Keratinocyte (primary cell): ENCODE data around the gene CLDN19. TPM values are rescaled to one million over a fixed set of nuclear protein-coding genes. Genes with fewer than 3 reads are reported as not detected.
"Not testable (repeated sequence)": the region's sequence is repeated elsewhere in the genome, so short reads cannot be mapped to it uniquely, and the experiment has no call there.

Experiments
- DNase-seq: peaks from one replicate; pipeline ENCODE4 v3.0.0-alpha.2; 2011; ENCODE audit warnings: low read depth, missing footprints, low spot score
- FAIRE-seq: peaks from 2 replicates; lab custom pipeline; 2011; peaks lifted over from hg19 to GRCh38; lab: Jason Lieb, UNC
- H2AFZ ChIP-seq: 2 replicates; pipeline ENCODE4 v1.6.0; 2012; ENCODE audit warnings: low read length, control low read depth, inconsistent platforms; ENCODE audit not compliant: control insufficient read depth
- H3K27ac ChIP-seq: 2 replicates; pipeline ENCODE4 v1.5.1; 2011; ENCODE audit warnings: low read length; ENCODE audit not compliant: control insufficient read depth, insufficient read depth
- H3K27me3 ChIP-seq: 3 replicates; pipeline ENCODE4 v1.6.0; 2011; ENCODE audit warnings: low read length; ENCODE audit not compliant: control insufficient read depth, insufficient read depth; ENCODE audit errors: extremely low read depth
- H3K36me3 ChIP-seq, 2 experiments: 2 replicates in 1 of 2; 3 replicates in 1 of 2; pipeline ENCODE4 v1.5.1; 2011; ENCODE audit warnings: low read length in 2 of 2, mild to moderate bottlenecking in 1 of 2; ENCODE audit not compliant: control insufficient read depth in 2 of 2, insufficient read depth in 2 of 2; ENCODE audit errors: extremely low read depth in 1 of 2
- H3K4me1 ChIP-seq: 3 replicates; pipeline ENCODE4 v1.5.1; 2011; ENCODE audit warnings: low read length; ENCODE audit not compliant: control insufficient read depth, insufficient read depth; ENCODE audit errors: extremely low read depth
- H3K4me2 ChIP-seq: 3 replicates; pipeline ENCODE4 v1.6.0; 2011; ENCODE audit warnings: low read depth, low read length; ENCODE audit not compliant: control insufficient read depth, insufficient read depth; ENCODE audit errors: extremely low read depth
- H3K4me3 ChIP-seq, 3 experiments: fragments of 200-600 bp in 1 of 3; sonication (generic) in 1 of 3; 2 replicates in 2 of 3; 3 replicates in 1 of 3; pipeline ENCODE4 v1.5.1; 2011 to 2016; ENCODE audit warnings: low read length in 3 of 3, mild to moderate bottlenecking in 3 of 3, control low read depth in 2 of 3, inconsistent platforms in 1 of 3, low read depth in 1 of 3, mixed read lengths in 1 of 3, mixed run types in 1 of 3, moderate library complexity in 1 of 3; ENCODE audit not compliant: control insufficient read depth in 2 of 3, insufficient read depth in 2 of 3; ENCODE audit errors: extremely low read depth in 1 of 3
- H3K79me2 ChIP-seq: 2 replicates; pipeline ENCODE4 v1.6.0; 2012; ENCODE audit warnings: low read length; ENCODE audit not compliant: control insufficient read depth, insufficient read depth
- H3K9ac ChIP-seq: 3 replicates; pipeline ENCODE4 v1.6.0; 2011; ENCODE audit warnings: low read length; ENCODE audit not compliant: control insufficient read depth, insufficient read depth; ENCODE audit errors: extremely low read depth
- H3K9me1 ChIP-seq: 3 replicates; pipeline ENCODE4 v1.6.0; 2011; ENCODE audit warnings: low read length; ENCODE audit not compliant: control insufficient read depth, insufficient read depth; ENCODE audit errors: extremely low read depth
- H3K9me3 ChIP-seq: 2 replicates; pipeline ENCODE4 v1.5.1; 2012; ENCODE audit warnings: low read depth, low read length; ENCODE audit not compliant: control insufficient read depth
- H4K20me1 ChIP-seq: 3 replicates; pipeline ENCODE4 v1.6.0; 2011; ENCODE audit warnings: low read length; ENCODE audit not compliant: control insufficient read depth, insufficient read depth; ENCODE audit errors: extremely low read depth
- CTCF ChIP-seq, 3 experiments: IDR thresholded peaks in 1 of 3; conservative IDR thresholded peaks in 1 of 3; optimal IDR thresholded peaks in 1 of 3; 2 replicates in 2 of 3; 3 replicates in 1 of 3; pipeline versions ENCODE3 to v1.5.1; 2011; ENCODE audit warnings: low read length in 3 of 3, mild to moderate bottlenecking in 3 of 3, moderate library complexity in 2 of 3, control low read depth in 1 of 3, inconsistent platforms in 1 of 3; ENCODE audit not compliant: insufficient read depth in 2 of 3; ENCODE audit errors: extremely low read depth in 1 of 3
- EZH2 ChIP-seq: IDR thresholded peaks from one replicate; pipeline ENCODE4 v1.6.1; 2012; ENCODE audit warnings: inconsistent platforms, mild to moderate bottlenecking, low read length, moderate library complexity
- dilution Hi-C: fragments of 300-500 bp; cut with MboI; formaldehyde crosslinking; loops from one replicate; pipeline ENCODE4 v1.7.0; 2020; ENCODE audit warnings: low sequenced_read_pairs; ENCODE audit not compliant: extremely low pct_ligation_motif_present
- polyA plus RNA-seq, 5 experiments: library from polyadenylated mRNA; depleted of rRNA in 3 of 5; stranded (reverse) in 3 of 5; stranded (forward) in 1 of 5; unstranded in 1 of 5; fragments of >200 nt; gene quantifications; 1 replicate in 1 of 5; 2 replicates in 3 of 5; 3 replicates in 1 of 5; pipeline versions ENCODE4 v1.2.1 to v1.2.3, GENCODE V29; 2011 to 2012; ENCODE audit warnings: missing spikeins in 2 of 5, low read depth in 1 of 5, low replicate concordance in 1 of 5

CLDN19 gene
- polyA plus RNA-seq, 1 donor (not counting 4 experiments of a cell fraction or from before 2014, with no cell fraction given), result not detected

GRCh38 chr1:42721926-42722325 lies 18.1 kb downstream of the CLDN19 start:
- H2AFZ ChIP-seq, result no peak overlapping the region
- H3K9me1 ChIP-seq, result no peaks in the 10 kb centered on the region
- H3K9me3 ChIP-seq, result no peaks in the 10 kb centered on the region
- no peak for FAIRE-seq
- dilution Hi-C loops, result no loop called here
- TF ChIP-seq EZH2 (no peak), CTCF (optimal IDR thresholded peaks at IDR 0.05 in 1 of 3, IDR thresholded peaks at IDR 0.05 in 1 of 3, conservative IDR thresholded peaks at IDR 0.05 in 1 of 3; ENCODE audit: extremely low read depth in 1 of 3, insufficient read depth in 2 of 3, low read length in 3 of 3) (no peak)
- no peak overlapping the region for H3K4me3 ChIP-seq
- H3K9ac ChIP-seq, result no peak overlapping the region
- H3K79me2 ChIP-seq, result no peaks in the 10 kb centered on the region
- DNase-seq, result no peak
- H3K27me3 ChIP-seq, result no peaks in the 10 kb centered on the region
- H3K4me2 ChIP-seq, result no peak overlapping the region
- peaks cover 4% of the 10 kb centered on the region for H3K4me1 ChIP-seq
- peaks cover 0 to 4% of the 10 kb centered on the region in 2 experiments for H3K36me3 ChIP-seq
- no peaks in the 10 kb centered on the region for H4K20me1 ChIP-seq
- no peak overlapping the region for H3K27ac ChIP-seq

- Histone ChIP-seq H3K27ac (no peak overlapping the region), H2AFZ (no peak overlapping the region), H4K20me1 (no peaks in the 10 kb centered on the region), H3K9me1 (no peaks in the 10 kb centered on the region), H3K9ac (no peak overlapping the region), H3K79me2 (no peaks in the 10 kb centered on the region), H3K4me3 (no peak overlapping the region), H3K9me3 (no peaks in the 10 kb centered on the region), H3K4me1 (peaks cover 4% of the 10 kb centered on the region), H3K36me3 (peaks cover 0 to 5% of the 10 kb centered on the region in 2 experiments), H3K27me3 (no peaks in the 10 kb centered on the region), H3K4me2 (no peak overlapping the region)
- TF ChIP-seq EZH2 (no peak), CTCF (optimal IDR thresholded peaks at IDR 0.05 in 1 of 3, IDR thresholded peaks at IDR 0.05 in 1 of 3, conservative IDR thresholded peaks at IDR 0.05 in 1 of 3; ENCODE audit: extremely low read depth in 1 of 3, insufficient read depth in 2 of 3, low read length in 3 of 3) (no peak)
- dilution Hi-C loops, result no loop called here
- DNase-seq, result no peak
- peak; percentile 9 for FAIRE-seq
Measured at GRCh38 chr1:42720868-42721267, 19.2 kb downstream of the CLDN19 start.

GRCh38 chr1:42714441-42714840 lies 25.6 kb downstream of the CLDN19 start:
- H3K4me2 ChIP-seq, DNase-seq, dilution Hi-C loops, H3K9me1 ChIP-seq, FAIRE-seq, H3K27me3 ChIP-seq, H3K9ac ChIP-seq, H3K4me1 ChIP-seq, H3K79me2 ChIP-seq, H3K27ac ChIP-seq, H4K20me1 ChIP-seq, H2AFZ ChIP-seq, H3K4me3 ChIP-seq, H3K9me3 ChIP-seq: not testable (repeated sequence)
- peaks cover 0 to 17% of the 10 kb centered on the region in 2 experiments for H3K36me3 ChIP-seq
